ENCODE results near the gene DOK7.

DOK7 gene

DNA sequence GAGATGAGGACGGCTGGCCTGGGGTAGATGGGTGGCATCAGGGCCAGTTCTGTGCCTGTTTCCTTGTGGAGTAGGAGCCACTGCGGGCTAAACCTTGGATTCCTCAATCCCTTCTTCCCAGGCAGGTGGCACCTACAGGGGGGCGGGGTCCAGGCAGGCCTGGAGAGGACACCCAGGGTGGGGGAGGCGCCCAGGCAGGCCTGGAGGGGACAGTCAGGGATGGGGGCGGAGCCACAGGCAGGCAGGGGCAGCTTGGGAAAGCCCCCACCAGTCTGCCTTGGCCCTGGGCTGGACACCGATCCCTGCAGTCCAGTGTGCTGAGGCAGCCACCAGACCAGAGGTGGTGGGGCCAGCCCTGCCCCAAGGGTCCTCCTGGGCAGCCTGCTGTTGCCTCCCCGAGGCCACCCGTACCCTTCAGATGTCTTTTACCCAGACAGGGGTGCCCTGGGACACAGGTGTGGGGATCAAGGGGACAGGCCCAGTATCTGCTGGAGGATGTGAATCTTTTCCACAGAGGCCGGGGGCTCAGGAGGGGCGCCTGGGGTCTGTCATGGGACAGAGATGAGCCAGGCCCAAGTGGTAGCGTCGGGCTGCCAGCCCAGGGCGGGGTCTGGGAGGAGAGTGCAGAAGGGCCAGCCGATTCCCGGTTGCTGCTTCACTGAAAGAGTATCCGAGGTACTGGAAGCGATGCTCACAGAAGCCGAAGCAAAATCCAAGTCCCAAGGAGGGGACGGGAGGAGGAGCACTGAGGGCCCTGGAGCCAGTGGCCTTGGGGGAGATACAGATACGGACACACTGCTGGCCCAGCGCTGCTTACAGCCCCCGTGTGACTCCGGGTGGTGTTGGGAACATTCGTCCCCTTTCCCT, 34.6 kb downstream of the DOK7 start:
- H3K9ac ChIP-seq (ENCODE audit: low read depth, low read length), result no peak overlapping the region
- peaks cover 52% of the 10 kb centered on the region for H3K27me3 ChIP-seq (ENCODE audit: insufficient read depth, low read length)
- H3K4me1 ChIP-seq (ENCODE audit: insufficient read depth, low read length), result peaks cover 6% of the 10 kb centered on the region; the same call in 1 of the 2 replicates
- H3K4me3 ChIP-seq (ENCODE audit: low read length), result no peak overlapping the region
- WGBS, result 84% methylated on average over 24 of the region's 24 CpGs
- H3K36me3 ChIP-seq (ENCODE audit: insufficient read depth, low read length), result 0 out of 2 replicates have a peak, but pooled peaks cover 5% of the 10 kb centered on the region
- no peak overlapping the region for H3K27ac ChIP-seq (ENCODE audit: low read depth, low read length)
- no peaks in the 10 kb centered on the region for H3K9me3 ChIP-seq (ENCODE audit: insufficient read depth, low read depth, low read length)

- H3K9ac ChIP-seq (ENCODE audit: low read depth, low read length), result no peak overlapping the region
- WGBS, result 89% methylated on average over 11 of the region's 11 CpGs
- H3K4me1 ChIP-seq (ENCODE audit: insufficient read depth, low read length), result peaks cover 6% of the 10 kb centered on the region; the same call in 1 of the 2 replicates
- no peaks in the 10 kb centered on the region for H3K9me3 ChIP-seq (ENCODE audit: insufficient read depth, low read depth, low read length)
- H3K27ac ChIP-seq (ENCODE audit: low read depth, low read length), result no peak overlapping the region
- H3K27me3 ChIP-seq (ENCODE audit: insufficient read depth, low read length), result peaks cover 46% of the 10 kb centered on the region
- no peak overlapping the region for H3K4me3 ChIP-seq (ENCODE audit: low read length)
- H3K36me3 ChIP-seq (ENCODE audit: insufficient read depth, low read length), result peaks cover 8% of the 10 kb centered on the region; the same call in 1 of the 2 replicates
Observed at GRCh38 chr4:3498407-3498806, 35.3 kb downstream of the DOK7 start.

DNA sequence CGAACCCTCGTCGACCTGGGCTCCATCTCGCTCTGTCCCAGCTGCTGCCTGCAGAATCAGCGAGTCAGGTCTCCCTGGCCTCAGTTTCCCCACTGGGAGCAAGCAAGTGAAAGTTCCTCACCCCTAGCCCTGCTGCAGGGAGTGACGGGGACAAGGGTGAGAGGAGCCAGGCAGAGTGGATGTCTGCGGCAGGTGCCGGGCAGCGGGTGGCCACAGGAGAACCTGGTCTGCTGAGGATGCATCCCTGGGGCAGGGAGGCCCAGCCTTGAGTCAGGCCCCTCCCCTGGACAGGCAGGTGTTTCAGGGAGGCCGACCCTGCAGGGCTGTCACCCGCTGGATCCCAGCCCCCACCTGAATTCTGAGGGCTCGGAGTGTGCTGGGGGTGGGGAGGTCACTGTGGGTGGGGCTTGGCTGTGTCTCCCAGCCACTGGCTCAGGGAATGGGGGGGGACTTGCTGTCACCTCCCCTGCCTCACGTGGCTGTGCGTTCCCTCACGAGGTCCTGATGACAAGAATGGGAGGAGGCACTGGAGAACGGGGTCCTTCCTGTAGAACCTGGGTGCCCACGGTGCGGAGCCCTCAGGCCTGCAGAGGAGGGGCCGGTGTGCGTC, 35.9 kb downstream of the DOK7 start:
- H3K4me1 ChIP-seq (ENCODE audit: insufficient read depth, low read length), result peaks cover 6% of the 10 kb centered on the region; the same call in 1 of the 2 replicates
- H3K36me3 ChIP-seq (ENCODE audit: insufficient read depth, low read length), result peaks cover 13% of the 10 kb centered on the region; the same call in 1 of the 2 replicates
- H3K27me3 ChIP-seq (ENCODE audit: insufficient read depth, low read length), result peaks cover 40% of the 10 kb centered on the region
- no peak overlapping the region for H3K27ac ChIP-seq (ENCODE audit: low read depth, low read length)
- H3K9ac ChIP-seq (ENCODE audit: low read depth, low read length), result no peak overlapping the region
- no peaks in the 10 kb centered on the region for H3K9me3 ChIP-seq (ENCODE audit: insufficient read depth, low read depth, low read length)
- WGBS, result 92% methylated on average over 20 of the region's 20 CpGs
- no peak overlapping the region for H3K4me3 ChIP-seq (ENCODE audit: low read length)

DNA sequence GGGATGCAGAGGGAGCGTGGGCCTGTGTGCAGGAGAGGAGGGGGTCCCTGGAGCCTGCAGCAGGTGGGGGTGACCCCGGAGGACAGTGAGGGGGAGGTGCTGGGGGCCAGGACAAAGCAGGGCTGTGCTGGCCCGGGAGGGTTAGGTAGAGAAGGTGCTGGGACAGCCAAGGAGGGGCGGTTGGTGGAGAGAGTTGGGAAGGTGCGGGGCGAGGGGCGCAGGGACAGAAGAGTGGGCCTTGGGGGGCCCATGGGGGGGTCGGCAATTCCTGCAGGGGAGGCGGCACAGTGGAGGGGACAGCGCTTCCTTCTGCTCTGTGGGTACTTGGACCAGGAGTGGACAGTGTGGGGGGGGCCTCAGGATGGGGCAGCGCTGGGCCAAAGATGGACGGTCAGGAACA, 36.6 kb downstream of the DOK7 start:
- H3K27ac ChIP-seq (ENCODE audit: low read depth, low read length), result no peak overlapping the region
- WGBS, result 94% methylated on average over 12 of the region's 12 CpGs
- peaks cover 33% of the 10 kb centered on the region for H3K27me3 ChIP-seq (ENCODE audit: insufficient read depth, low read length)
- no peak overlapping the region for H3K9ac ChIP-seq (ENCODE audit: low read depth, low read length)
- no peaks in the 10 kb centered on the region for H3K9me3 ChIP-seq (ENCODE audit: insufficient read depth, low read depth, low read length)
- no peaks in the 10 kb centered on the region for H3K4me1 ChIP-seq (ENCODE audit: insufficient read depth, low read length)
- H3K36me3 ChIP-seq (ENCODE audit: insufficient read depth, low read length), result peaks cover 13% of the 10 kb centered on the region; the same call in 1 of the 2 replicates
- no peak overlapping the region for H3K4me3 ChIP-seq (ENCODE audit: low read length)

- Histone ChIP-seq H3K9ac (ENCODE audit: low read depth, low read length) (no peak overlapping the region), H3K9me3 (ENCODE audit: insufficient read depth, low read depth, low read length) (no peaks in the 10 kb centered on the region), H3K4me3 (ENCODE audit: low read length) (no peak overlapping the region), H3K36me3 (ENCODE audit: insufficient read depth, low read length) (peaks cover 15% of the 10 kb centered on the region), H3K27ac (ENCODE audit: low read depth, low read length) (no peak overlapping the region), H3K4me1 (ENCODE audit: insufficient read depth, low read length) (no peaks in the 10 kb centered on the region), H3K27me3 (ENCODE audit: insufficient read depth, low read length) (peaks cover 29% of the 10 kb centered on the region)
- WGBS, result 96% methylated on average over 17 of the region's 17 CpGs
Observed at GRCh38 chr4:3500111-3500510, 37.0 kb downstream of the DOK7 start.

GRCh38 chr4:3500634-3501101, 37.6 kb downstream of the DOK7 start:
- Histone ChIP-seq H3K36me3 (ENCODE audit: insufficient read depth, low read length) (peaks cover 20% of the 10 kb centered on the region), H3K27me3 (ENCODE audit: insufficient read depth, low read length) (peaks cover 23% of the 10 kb centered on the region), H3K4me3 (ENCODE audit: low read length) (no peak overlapping the region), H3K4me1 (ENCODE audit: insufficient read depth, low read length) (no peaks in the 10 kb centered on the region), H3K9me3 (ENCODE audit: insufficient read depth, low read depth, low read length) (no peaks in the 10 kb centered on the region), H3K9ac (ENCODE audit: low read depth, low read length) (no peak overlapping the region), H3K27ac (ENCODE audit: low read depth, low read length) (no peak overlapping the region)
- 93% methylated on average over 29 of the region's 29 CpGs for WGBS

- WGBS, result 89% methylated on average over 24 of the region's 24 CpGs
- no peak overlapping the region for H3K4me3 ChIP-seq (ENCODE audit: low read length)
- H3K9ac ChIP-seq (ENCODE audit: low read depth, low read length), result no peak overlapping the region
- H3K36me3 ChIP-seq (ENCODE audit: insufficient read depth, low read length), result peaks cover 24% of the 10 kb centered on the region
- no peaks in the 10 kb centered on the region for H3K4me1 ChIP-seq (ENCODE audit: insufficient read depth, low read length)
- H3K9me3 ChIP-seq (ENCODE audit: insufficient read depth, low read depth, low read length), result no peaks in the 10 kb centered on the region
- peaks cover 17% of the 10 kb centered on the region for H3K27me3 ChIP-seq (ENCODE audit: insufficient read depth, low read length)
- no peak overlapping the region for H3K27ac ChIP-seq (ENCODE audit: low read depth, low read length)
Observed at GRCh38 chr4:3501126-3501824, 38.2 kb downstream of the DOK7 start.

DNA sequence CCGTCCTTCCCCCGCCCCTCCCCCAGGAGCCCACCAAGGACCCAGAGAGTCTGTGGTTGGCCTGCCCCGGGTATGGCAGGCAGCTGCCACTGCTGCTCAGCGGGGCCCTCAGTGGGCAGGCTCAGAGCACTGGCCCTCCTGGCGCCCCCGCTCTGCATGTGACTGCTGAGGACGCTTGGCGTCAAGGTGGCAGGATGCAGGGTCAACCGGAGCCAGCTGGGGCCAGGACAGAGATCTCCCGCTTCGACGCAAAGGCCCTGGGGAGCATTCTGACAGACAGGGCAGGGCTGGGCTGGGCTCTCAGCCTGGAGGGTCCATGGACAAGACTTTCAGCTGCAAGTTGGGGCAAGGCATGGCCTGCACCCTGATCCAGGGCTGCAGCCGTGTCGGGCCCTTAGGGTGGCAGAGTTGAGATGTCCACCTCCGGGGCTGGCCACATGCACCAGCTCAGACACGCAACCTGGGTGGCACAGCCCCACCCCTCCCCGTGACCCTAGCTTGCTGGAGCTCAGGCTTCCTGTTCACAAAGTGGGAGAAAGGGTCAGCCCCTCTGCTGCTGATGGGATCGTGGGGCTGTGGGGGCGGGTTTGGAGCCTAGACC, 38.8 kb downstream of the DOK7 start:
- no peak overlapping the region for H3K9ac ChIP-seq (ENCODE audit: low read depth, low read length)
- no peak overlapping the region for H3K4me3 ChIP-seq (ENCODE audit: low read length)
- WGBS, result 89% methylated on average over 19 of the region's 19 CpGs
- H3K36me3 ChIP-seq (ENCODE audit: insufficient read depth, low read length), result peaks cover 28% of the 10 kb centered on the region
- H3K27ac ChIP-seq (ENCODE audit: low read depth, low read length), result no peak overlapping the region
- H3K27me3 ChIP-seq (ENCODE audit: insufficient read depth, low read length), result peaks cover 12% of the 10 kb centered on the region
- H3K9me3 ChIP-seq (ENCODE audit: insufficient read depth, low read depth, low read length), result no peaks in the 10 kb centered on the region
- H3K4me1 ChIP-seq (ENCODE audit: insufficient read depth, low read length), result no peaks in the 10 kb centered on the region

- Histone ChIP-seq H3K36me3 (ENCODE audit: insufficient read depth, low read length) (peaks cover 39% of the 10 kb centered on the region), H3K27ac (ENCODE audit: low read depth, low read length) (no peak overlapping the region), H3K9ac (ENCODE audit: low read depth, low read length) (no peak overlapping the region), H3K9me3 (ENCODE audit: insufficient read depth, low read depth, low read length) (no peaks in the 10 kb centered on the region), H3K4me3 (ENCODE audit: low read length) (no peak overlapping the region), H3K4me1 (ENCODE audit: insufficient read depth, low read length) (no peaks in the 10 kb centered on the region), H3K27me3 (ENCODE audit: insufficient read depth, low read length) (peaks cover 3% of the 10 kb centered on the region; the same call in 1 of the 2 replicates)
- WGBS, result 92% methylated on average over 38 of the region's 39 CpGs
Observed at GRCh38 chr4:3502941-3503936, 40.1 kb downstream of the DOK7 start.

DNA sequence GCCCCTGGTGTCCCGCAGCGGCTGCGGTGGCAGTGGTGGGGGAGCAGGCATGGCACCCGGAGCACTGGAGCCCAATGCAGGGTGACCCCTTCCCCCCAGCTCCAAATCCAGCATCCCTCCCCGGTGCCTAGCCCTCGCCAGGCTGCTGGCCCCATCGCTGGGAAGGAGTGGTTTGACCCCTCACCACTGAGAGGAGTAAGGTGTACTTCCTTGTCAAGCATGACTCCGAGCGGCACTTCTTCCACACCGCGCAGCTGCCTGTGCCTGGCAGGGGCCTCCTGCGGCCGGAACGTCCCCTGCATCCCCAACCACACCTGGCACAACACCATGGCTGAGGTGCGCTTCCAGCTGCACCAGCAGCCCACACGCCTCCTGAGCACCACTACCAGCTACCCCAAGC, 42.1 kb downstream of the DOK7 start:
- H3K27me3 ChIP-seq (ENCODE audit: insufficient read depth, low read length), result no peaks in the 10 kb centered on the region; the same call in 1 of the 2 replicates
- H3K36me3 ChIP-seq (ENCODE audit: insufficient read depth, low read length), result peaks cover 56% of the 10 kb centered on the region
- H3K9ac ChIP-seq (ENCODE audit: low read depth, low read length), result no peak overlapping the region
- no peaks in the 10 kb centered on the region for H3K9me3 ChIP-seq (ENCODE audit: insufficient read depth, low read depth, low read length)
- H3K4me1 ChIP-seq (ENCODE audit: insufficient read depth, low read length), result no peaks in the 10 kb centered on the region
- no peak overlapping the region for H3K27ac ChIP-seq (ENCODE audit: low read depth, low read length)
- 92% methylated on average over 16 of the region's 16 CpGs for WGBS
- no peak overlapping the region for H3K4me3 ChIP-seq (ENCODE audit: low read length)
